IMR-90 (cell line): ENCODE measurements around the gene ZNF814. TPM values are rescaled to one million over a fixed set of nuclear protein-coding genes. Genes with fewer than 3 reads are reported as not detected.

ENCODE experiments used
- ATAC-seq: fragments of 200-7000 bp; cut with Tn5 transposase; 2 replicates; pipeline ENCODE4 v1.9.1; 2020; ENCODE audit warnings: low read depth, mild to moderate bottlenecking, moderate library complexity
- BruUV-seq: library from RNA; stranded (reverse); fragments of 400-500 nt; replicated peaks from 2 replicates; lab custom pipeline; 2021; lab: Mats Ljungman, UMichigan
- CTCF ChIA-PET: fragments of 300-600 bp; formaldehyde crosslinking; extraction: SDS; loops from one replicate; lab custom pipeline; 2021; ENCODE audit warnings: antibody characterized with exemption; lab: Yijun Ruan, JAX
- POLR2A ChIA-PET: fragments of 300-600 bp; sonication (Branson Sonifier 250); formaldehyde crosslinking; loops from one replicate; lab custom pipeline; 2022; ENCODE audit warnings: antibody characterized with exemption; ENCODE audit not compliant: unreplicated experiment; lab: Charles Lee
- DNase-seq: peaks from one replicate; pipeline ENCODE4 v3.0.0; 2013
- H2AFZ ChIP-seq: replicated peaks from 2 replicates; pipeline ENCODE3; 2013; ENCODE audit warnings: low read length, mild to moderate bottlenecking; ENCODE audit not compliant: poor library complexity
- H2AK5ac ChIP-seq: 2 replicates; pipeline ENCODE4 v1.6.1; 2013; ENCODE audit warnings: low read depth, low read length, inconsistent platforms
- H2AK9ac ChIP-seq: replicated peaks from 2 replicates; pipeline ENCODE3; 2013; ENCODE audit warnings: mild to moderate bottlenecking, low read depth, low read length, moderate library complexity; ENCODE audit not compliant: poor library complexity
- H2BK120ac ChIP-seq: 2 replicates; pipeline ENCODE4 v1.6.1; 2013; ENCODE audit warnings: low read depth, low read length, inconsistent platforms
- H2BK15ac ChIP-seq: 3 replicates; pipeline ENCODE4 v1.6.1; 2013; ENCODE audit warnings: low read depth, low read length, inconsistent platforms
- H2BK20ac ChIP-seq: 2 replicates; pipeline ENCODE4 v1.6.1; 2013; ENCODE audit warnings: low read depth, mild to moderate bottlenecking, inconsistent platforms, low read length, moderate library complexity
- H2BK5ac ChIP-seq: 2 replicates; pipeline ENCODE4 v1.6.1; 2013; ENCODE audit warnings: mild to moderate bottlenecking, low read depth, low read length, inconsistent platforms; ENCODE audit not compliant: poor library complexity, severe bottlenecking
- H3K14ac ChIP-seq: replicated peaks from 2 replicates; pipeline ENCODE4 v1.6.1; 2013; ENCODE audit warnings: low read depth, low read length, inconsistent platforms
- H3K18ac ChIP-seq: 2 replicates; pipeline ENCODE4 v1.6.1; 2013; ENCODE audit warnings: low read depth, low read length, control low read depth
- H3K23ac ChIP-seq: 2 replicates; pipeline ENCODE4 v1.6.1; 2013; ENCODE audit warnings: low read depth, low read length, inconsistent platforms
- H3K27ac ChIP-seq: 2 replicates; pipeline ENCODE4 v1.5.1; 2013; ENCODE audit warnings: mild to moderate bottlenecking, control low read depth, low read length; ENCODE audit not compliant: insufficient read depth
- H3K27me3 ChIP-seq: 2 replicates; pipeline ENCODE4 v1.6.1; 2013; ENCODE audit warnings: low read length; ENCODE audit not compliant: control insufficient read depth, insufficient read depth
- H3K36me3 ChIP-seq: 2 replicates; pipeline ENCODE4 v1.6.1; 2013; ENCODE audit warnings: low read length, mixed read lengths; ENCODE audit not compliant: control insufficient read depth, insufficient read depth
- H3K4ac ChIP-seq: 2 replicates; pipeline ENCODE4 v1.6.1; 2013; ENCODE audit warnings: low read depth, low read length, inconsistent platforms
- H3K4me1 ChIP-seq: 2 replicates; pipeline ENCODE4 v1.6.1; 2013; ENCODE audit warnings: low read length, mixed read lengths; ENCODE audit not compliant: control insufficient read depth, insufficient read depth
- H3K4me2 ChIP-seq: 2 replicates; pipeline ENCODE4 v1.6.1; 2013; ENCODE audit warnings: low read depth, mild to moderate bottlenecking, control low read depth, low read length, moderate library complexity
- H3K4me3 ChIP-seq: 2 replicates; pipeline ENCODE4 v1.5.1; 2013; ENCODE audit warnings: low read depth, mild to moderate bottlenecking, control low read depth, low read length, moderate library complexity; ENCODE audit not compliant: insufficient read depth
- H3K56ac ChIP-seq: 2 replicates; pipeline ENCODE4 v1.6.1; 2013; ENCODE audit warnings: low read length, inconsistent platforms; ENCODE audit not compliant: insufficient read depth; ENCODE audit errors: extremely low read depth
- H3K79me1 ChIP-seq, 2 experiments: 2 replicates each; pipeline ENCODE4 v1.6.1; 2013; ENCODE audit warnings: low read length in 2 of 2, inconsistent platforms in 1 of 2, low read depth in 1 of 2
- H3K9ac ChIP-seq: 2 replicates; pipeline ENCODE4 v1.6.1; 2013; ENCODE audit warnings: low read depth, low read length, control low read depth
- H3K9me1 ChIP-seq: 2 replicates; pipeline ENCODE4 v1.6.1; 2013; ENCODE audit warnings: low read length, inconsistent platforms; ENCODE audit not compliant: insufficient read depth
- H3K9me3 ChIP-seq: 2 replicates; pipeline ENCODE4 v1.6.1; 2013; ENCODE audit warnings: low read length; ENCODE audit not compliant: control insufficient read depth, insufficient read depth
- H4K20me1 ChIP-seq: 2 replicates; pipeline ENCODE4 v1.6.1; 2013; ENCODE audit warnings: low read length, inconsistent platforms; ENCODE audit not compliant: insufficient read depth
- H4K5ac ChIP-seq: 2 replicates; pipeline ENCODE4 v1.6.1; 2013; ENCODE audit warnings: mild to moderate bottlenecking, low read depth, low read length, control low read depth
- H4K8ac ChIP-seq, 2 experiments: 2 replicates each; pipeline ENCODE4 v1.6.1; 2013; ENCODE audit warnings: low read depth in 2 of 2, low read length in 2 of 2, control low read depth in 1 of 2, inconsistent platforms in 1 of 2
- H4K91ac ChIP-seq: 2 replicates; pipeline ENCODE4 v1.6.1; 2013; ENCODE audit warnings: low read depth, low read length, inconsistent platforms; ENCODE audit not compliant: insufficient read depth
- MXI1 ChIP-seq: IDR thresholded peaks from 2 replicates; pipeline ENCODE4 v1.6.1; 2012; ENCODE audit warnings: low read depth, mild to moderate bottlenecking, low read length, moderate library complexity, borderline replicate concordance
- POLR2A ChIP-seq: IDR thresholded peaks from 2 replicates; pipeline ENCODE4 v1.6.1; 2012; ENCODE audit warnings: mild to moderate bottlenecking, low read depth, low read length
- SMC3 ChIP-seq: fragments of 150-350 bp; IDR thresholded peaks from 2 replicates; pipeline ENCODE4 v1.6.1; 2016; ENCODE audit warnings: low read depth, mild to moderate bottlenecking, antibody characterized with exemption, low read length, moderate library complexity
- WGBS, 2 experiments: methylation state at CpG; one replicate each; pipeline versions ENCODE4 v1.1.5 to v1.1.7; 2013; ENCODE audit warnings: missing lambda C conversion rate in 2 of 2; ENCODE audit not compliant: insufficient read length in 1 of 2; ENCODE audit errors: extremely low coverage in 2 of 2; 5-methylcytosine and 5-hydroxymethylcytosine counted together
- dilution Hi-C: fragments of 300-500 bp; cut with HindIII; formaldehyde crosslinking; loops from one replicate; pipeline ENCODE4 v1.14.3; 2018; ENCODE audit warnings: low sequenced_read_pairs; ENCODE audit not compliant: unreplicated experiment
- in situ Hi-C: fragments of 300-500 bp; cut with MboI; formaldehyde crosslinking; loops from 3 replicates; pipeline ENCODE4 v1.14.3; 2019; ENCODE audit warnings: low sequenced_read_pairs, inconsistent platforms, mixed read lengths
- intact Hi-C: fragments of 100-400 bp; cut with micrococcal nuclease; formaldehyde crosslinking; loops from 2 replicates; pipeline ENCODE4 v1.10.0; 2022
- polyA plus RNA-seq, 3 experiments: library from polyadenylated mRNA; depleted of rRNA; stranded (reverse); fragments of >200 nt; gene quantifications; 2 replicates each; pipeline ENCODE4 v1.2.3, GENCODE V29; 2012; ENCODE audit warnings: low replicate concordance in 1 of 3
- total RNA-seq: library from RNA; depleted of rRNA; stranded (reverse); fragments of >200 nt; gene quantifications from 2 replicates; pipeline ENCODE4 v1.2.3, GENCODE V29; 2012
- TF ChIP-seq, protein P1 (sequence below): fragments of 150-350 bp; IDR thresholded peaks from 2 replicates; pipeline ENCODE4 v1.6.1; 2017; ENCODE audit warnings: mild to moderate bottlenecking, antibody characterized with exemption, low read length, low read depth

ZNF814 gene
- total and polyA plus RNA-seq, 2 of the 4 experiments (the other 2 are of a cell fraction), result 3.9 to 5.9 TPM

DNA sequence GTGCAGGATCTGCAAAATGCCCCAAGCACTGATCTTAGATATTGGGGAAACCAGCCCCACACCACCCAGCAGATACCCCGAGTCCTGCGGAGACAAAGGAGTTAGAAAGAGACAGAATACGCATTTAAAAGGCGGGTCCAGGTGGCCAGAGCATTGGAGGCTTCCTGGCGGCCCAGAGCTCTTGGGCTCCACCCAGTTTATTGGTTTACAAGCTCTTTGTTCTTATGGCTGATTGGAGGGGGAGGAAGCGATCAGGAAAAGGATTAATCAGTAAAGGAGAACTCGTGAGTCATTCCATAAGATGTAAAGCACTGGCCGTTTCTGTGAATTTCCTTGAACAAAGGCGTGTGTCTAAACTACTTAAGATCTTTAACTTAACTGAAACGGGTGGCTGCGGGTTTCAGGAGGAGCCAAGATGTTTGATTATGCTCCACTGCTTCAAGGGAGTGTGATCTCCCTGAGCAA is 38.3 kb downstream of the ZNF814 start:
- Histone ChIP-seq H4K91ac (peak overlapping the region; percentile 56; the same call in 1 of the 2 replicates), H3K9me1 (no peaks in the 10 kb centered on the region), H2BK15ac (no peak overlapping the region), H3K4me1 (0 out of 2 replicates have a peak, but pooled peaks cover 1% of the 10 kb centered on the region), H2AK5ac (peak overlapping the region; percentile 32), H3K9ac (peak overlapping the region; percentile 83), H3K18ac (no peak overlapping the region), H3K23ac (peak overlapping the region; percentile 86), H2AK9ac (peak overlapping the region; percentile 81), H4K20me1 (peaks cover 20% of the 10 kb centered on the region), H2BK5ac (no peak overlapping the region), H2AFZ (no peak overlapping the region), H3K9me3 (no peaks in the 10 kb centered on the region), H3K27me3 (no peaks in the 10 kb centered on the region), H2BK20ac (no peak overlapping the region), H4K5ac (no peak overlapping the region), H3K36me3 (peaks cover 21% of the 10 kb centered on the region), H3K4ac (peak overlapping the region; percentile 86; the same call in 1 of the 2 replicates), H3K4me3 (peak overlapping the region; percentile 79), H3K14ac (peak overlapping the region; percentile 81; the same call in 1 of the 2 replicates), H3K79me1 (peaks cover 12 to 60% of the 10 kb centered on the region in 2 experiments), H3K27ac (peak overlapping the region; percentile 64; the same call in 1 of the 2 replicates), H3K4me2 (peak overlapping the region; percentile 89), H4K8ac (peak overlapping the region; percentile 22 to 54; a peak in 1 of 4 replicates), H3K56ac (no peak overlapping the region), H2BK120ac (no peak overlapping the region)
- DNase-seq (peak; percentile 31), ATAC-seq (no peak)
- no TSS peak for BruUV-seq
- in situ Hi-C loops, result no loop called here
- ChIA-PET CTCF (no interaction called here), POLR2A (interaction anchor here (0.6 kb wide), 1 partner anchor 57 kb away, joined by 3 read pairs; no protein-coding TSS in a partner anchor)
- WGBS, 2 experiments, result no CpG with 5 or more reads among the region's 11 CpGs
- dilution Hi-C loops, result no loop called here
- intact Hi-C loops, result no loop called here
- TF ChIP-seq SMC3 (no peak), POLR2A (no peak), MXI1 (0 out of 2 replicates have a peak, but pooled peaks have one; percentile 8)
- TF ChIP-seq, protein P1, sequence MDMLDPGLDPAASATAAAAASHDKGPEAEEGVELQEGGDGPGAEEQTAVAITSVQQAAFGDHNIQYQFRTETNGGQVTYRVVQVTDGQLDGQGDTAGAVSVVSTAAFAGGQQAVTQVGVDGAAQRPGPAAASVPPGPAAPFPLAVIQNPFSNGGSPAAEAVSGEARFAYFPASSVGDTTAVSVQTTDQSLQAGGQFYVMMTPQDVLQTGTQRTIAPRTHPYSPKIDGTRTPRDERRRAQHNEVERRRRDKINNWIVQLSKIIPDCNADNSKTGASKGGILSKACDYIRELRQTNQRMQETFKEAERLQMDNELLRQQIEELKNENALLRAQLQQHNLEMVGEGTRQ, result no peak
